SK-N-MC (cell line): ENCODE data around the gene MACROD2.

Source experiments
- DNase-seq: peaks from one replicate; pipeline ENCODE4 v3.0.0-alpha.2; 2011; ENCODE audit warnings: low read depth, low spot score
- H3K27ac ChIP-seq: fragments of 200-600 bp; sonication (generic); 2 replicates; pipeline ENCODE4 v1.5.1; 2016; ENCODE audit warnings: mixed run types
- H3K36me3 ChIP-seq: fragments of 200-600 bp; sonication (generic); 2 replicates; pipeline ENCODE4 v1.6.1; 2017; ENCODE audit warnings: antibody characterized with exemption, low read length, mixed read lengths; ENCODE audit not compliant: insufficient read depth
- H3K4me3 ChIP-seq: fragments of 200-600 bp; sonication (generic); 2 replicates; pipeline ENCODE4 v1.5.1; 2016
- H3K9ac ChIP-seq: fragments of 200-600 bp; sonication (generic); 2 replicates; pipeline ENCODE4 v1.8.0; 2017; ENCODE audit warnings: mixed run types, mixed read lengths; ENCODE audit not compliant: insufficient read length
- H3K9me3 ChIP-seq: fragments of 200-600 bp; sonication (generic); 2 replicates; pipeline ENCODE4 v1.6.1; 2017; ENCODE audit warnings: low read depth, mild to moderate bottlenecking, antibody characterized with exemption, low read length, moderate library complexity, mixed read lengths
- EZH2 ChIP-seq: fragments of 200-600 bp; sonication (generic); IDR thresholded peaks from one replicate; pipeline ENCODE4 v1.6.1; 2017; ENCODE audit warnings: antibody characterized with exemption
- FOXP2 ChIP-seq: optimal IDR thresholded peaks from 2 replicates; pipeline ENCODE3; 2011; ENCODE audit warnings: mild to moderate bottlenecking, moderate library complexity; ENCODE audit not compliant: insufficient read depth; ENCODE audit errors: extremely low read length, control extremely low read depth
- POLR2AphosphoS5 ChIP-seq: IDR thresholded peaks from 2 replicates; pipeline ENCODE4 v1.6.1; 2012; ENCODE audit warnings: mild to moderate bottlenecking, low read depth, low read length, borderline replicate concordance

The MACROD2 gene

GRCh38 chr20:16018881-16019280 is 2023.6 kb downstream of the MACROD2 start:
- Histone ChIP-seq H3K36me3 (no peaks in the 10 kb centered on the region), H3K27ac (no peak overlapping the region), H3K9me3 (no peaks in the 10 kb centered on the region), H3K4me3 (no peak overlapping the region), H3K9ac (no peak overlapping the region)
- TF ChIP-seq EZH2, result no peak
- no peak for TF ChIP-seq POLR2AphosphoS5
- TF ChIP-seq FOXP2, result no peak
- no peak for DNase-seq

GRCh38 chr20:16020971-16021370 is 2025.7 kb downstream of the MACROD2 start:
- Histone ChIP-seq H3K4me3 (no peak overlapping the region), H3K27ac (no peak overlapping the region), H3K9me3 (no peaks in the 10 kb centered on the region), H3K9ac (no peak overlapping the region), H3K36me3 (no peaks in the 10 kb centered on the region)
- no peak for TF ChIP-seq EZH2
- TF ChIP-seq POLR2AphosphoS5, result no peak
- TF ChIP-seq FOXP2, result no peak
- DNase-seq, result no peak

GRCh38 chr20:16025084-16025483 is 2029.8 kb downstream of the MACROD2 start:
- H3K4me3 ChIP-seq, result peak overlapping the region; percentile 65
- DNase-seq, result no peak
- H3K9ac ChIP-seq, result peak overlapping the region; percentile 48
- H3K9me3 ChIP-seq, result no peaks in the 10 kb centered on the region
- no peak for TF ChIP-seq POLR2AphosphoS5
- no peak for TF ChIP-seq FOXP2
- TF ChIP-seq EZH2, result no peak
- H3K27ac ChIP-seq, result peak overlapping the region; percentile 90
- no peaks in the 10 kb centered on the region for H3K36me3 ChIP-seq

- Histone ChIP-seq H3K4me3 (peak overlapping the region; percentile 55), H3K9me3 (no peaks in the 10 kb centered on the region), H3K36me3 (no peaks in the 10 kb centered on the region), H3K27ac (peak overlapping the region; percentile 85), H3K9ac (no peak overlapping the region)
- no peak for TF ChIP-seq EZH2
- peak; percentile 11; the same call in 1 of the 2 replicates for TF ChIP-seq POLR2AphosphoS5
- DNase-seq, result peak; percentile 50
Observed at GRCh38 chr20:16027686-16028085, 2032.4 kb downstream of the MACROD2 start.

GRCh38 chr20:16028923-16029322 is 2033.6 kb downstream of the MACROD2 start:
- no peak for DNase-seq
- no peaks in the 10 kb centered on the region for H3K36me3 ChIP-seq
- no peak overlapping the region for H3K4me3 ChIP-seq
- H3K27ac ChIP-seq, result no peak overlapping the region
- no peak overlapping the region for H3K9ac ChIP-seq
- H3K9me3 ChIP-seq, result no peaks in the 10 kb centered on the region
- TF ChIP-seq EZH2 (no peak), FOXP2 (no peak), POLR2AphosphoS5 (no peak)

GRCh38 chr20:16030253-16030652 is 2034.9 kb downstream of the MACROD2 start:
- H3K36me3 ChIP-seq, result no peaks in the 10 kb centered on the region
- H3K4me3 ChIP-seq, result no peak overlapping the region
- no peaks in the 10 kb centered on the region for H3K9me3 ChIP-seq
- no peak for DNase-seq
- H3K27ac ChIP-seq, result no peak overlapping the region
- H3K9ac ChIP-seq, result no peak overlapping the region
- no peak for TF ChIP-seq FOXP2
- TF ChIP-seq EZH2, result no peak
- TF ChIP-seq POLR2AphosphoS5, result no peak

- no peaks in the 10 kb centered on the region for H3K9me3 ChIP-seq
- H3K9ac ChIP-seq, result no peak overlapping the region
- TF ChIP-seq FOXP2 (no peak), POLR2AphosphoS5 (no peak), EZH2 (no peak)
- no peaks in the 10 kb centered on the region for H3K36me3 ChIP-seq
- no peak overlapping the region for H3K4me3 ChIP-seq
- no peak overlapping the region for H3K27ac ChIP-seq
- no peak for DNase-seq
Observed at GRCh38 chr20:16035576-16035975, 2040.3 kb downstream of the MACROD2 start.

GRCh38 chr20:16036331-16036730 is 2041.0 kb downstream of the MACROD2 start:
- Histone ChIP-seq H3K9ac (no peak overlapping the region), H3K27ac (no peak overlapping the region)
- no peak for DNase-seq

GRCh38 chr20:16040742-16041141 is 2045.4 kb downstream of the MACROD2 start:
- no peak overlapping the region for H3K9ac ChIP-seq
- TF ChIP-seq POLR2AphosphoS5 (no peak), FOXP2 (no peak), EZH2 (no peak)
- no peak for DNase-seq
- H3K4me3 ChIP-seq, result no peak overlapping the region
- H3K36me3 ChIP-seq, result no peaks in the 10 kb centered on the region
- no peaks in the 10 kb centered on the region for H3K9me3 ChIP-seq
- no peak overlapping the region for H3K27ac ChIP-seq

More at GRCh38 chr20:16036331-16036730, 2041.0 kb downstream of the MACROD2 start:
- TF ChIP-seq FOXP2 (no peak), EZH2 (no peak), POLR2AphosphoS5 (no peak)
- Histone ChIP-seq H3K9me3 (no peaks in the 10 kb centered on the region), H3K4me3 (no peak overlapping the region), H3K36me3 (no peaks in the 10 kb centered on the region)
